PC-3 (cell line): ENCODE results near the gene C5AR2.

Experiments used
- CTCF ChIP-seq: fragments of 300-600 bp; sonication (generic); conservative IDR thresholded peaks from 2 replicates; pipeline ENCODE4 v1.5.1; 2017; ENCODE audit warnings: antibody characterized with exemption, low read depth, mild to moderate bottlenecking, low read length
- EZH2 ChIP-seq: fragments of 300-600 bp; sonication (generic); IDR thresholded peaks from one replicate; pipeline ENCODE4 v1.6.1; 2017; ENCODE audit warnings: antibody characterized with exemption, mild to moderate bottlenecking, low read length; ENCODE audit not compliant: unreplicated experiment

GRCh38 chr19:47351548-47351947 lies 19.6 kb downstream of the C5AR2 start:
- TF ChIP-seq CTCF, result no peak
- TF ChIP-seq EZH2, result no peak
